Heart left ventricle (tissue), 16 donors: ENCODE results near the gene PEAR1. TPM values are rescaled to one million over a fixed set of nuclear protein-coding genes. Genes with fewer than 3 reads are reported as not detected.

Experiments used
- ATAC-seq, 4 donors: fragments of 200-7000 bp; cut with Tn5 transposase; one replicate each; pipeline ENCODE4 v1.9.1; 2020 to 2022; ENCODE audit warnings: moderate library complexity in 4 of 4, mild to moderate bottlenecking in 3 of 4, moderate number of reproducible peaks in 1 of 4
- DNase-seq, 5 donors: peaks; one replicate each; pipeline ENCODE4 v3.0.0-alpha.2; 2020
- H3K27ac ChIP-seq, 12 donors: fragments of 200-600 bp; sonication (generic) in 4 of 12; one replicate each; pipeline versions ENCODE4 v1.5.0 to v1.8.0; 2016 to 2022; ENCODE audit warnings: mild to moderate bottlenecking in 2 of 12
- H3K27me3 ChIP-seq, 9 donors: fragments of 200-600 bp; sonication (generic) in 2 of 9; one replicate each; pipeline versions ENCODE4 v1.5.1 to v1.8.0; 2016 to 2022; ENCODE audit warnings: mild to moderate bottlenecking in 3 of 9
- H3K36me3 ChIP-seq, 9 donors: fragments of 200-600 bp; sonication (generic) in 2 of 9; one replicate each; pipeline versions ENCODE4 v1.5.0 to v1.8.0; 2018 to 2022; ENCODE audit warnings: mild to moderate bottlenecking in 2 of 9
- H3K4me1 ChIP-seq, 12 donors: fragments of 200-600 bp; sonication (generic) in 4 of 12; one replicate each; pipeline versions ENCODE4 v1.5.0 to v1.8.0; 2016 to 2022; ENCODE audit warnings: mild to moderate bottlenecking in 3 of 12
- H3K4me3 ChIP-seq, 12 donors: fragments of 200-600 bp; sonication (generic) in 4 of 12; one replicate each; pipeline versions ENCODE4 v1.5.0 to v1.8.0; 2017 to 2022; ENCODE audit warnings: mild to moderate bottlenecking in 9 of 12, moderate library complexity in 4 of 12
- H3K9me3 ChIP-seq, 12 donors: fragments of 200-600 bp; sonication (generic) in 4 of 12; one replicate each; pipeline versions ENCODE4 v1.5.0 to v1.8.0; 2016 to 2022; ENCODE audit warnings: mild to moderate bottlenecking in 1 of 12
- CTCF ChIP-seq, 12 donors: fragments of 200-600 bp; sonication (generic) in 4 of 12; IDR thresholded peaks; one replicate each; pipeline versions ENCODE4 v1.5.0 to v1.8.0; 2018 to 2022; ENCODE audit warnings: antibody characterized with exemption in 12 of 12, mild to moderate bottlenecking in 5 of 12
- POLR2A ChIP-seq, 2 donors: fragments of 450-650 bp; IDR thresholded peaks; one replicate each; pipeline ENCODE4 v1.6.1; 2017; ENCODE audit warnings: antibody characterized with exemption in 2 of 2, mild to moderate bottlenecking in 2 of 2, moderate library complexity in 2 of 2
- WGBS, 4 donors: extraction: QIAGEN DNeasy Blood & Tissue Kit in 2 of 4; methylation state at CpG; one replicate each; pipeline versions ENCODE4 v1.1.5 to v1.1.7; 2013 to 2018; 5-methylcytosine and 5-hydroxymethylcytosine counted together
- intact Hi-C, 10 donors: fragments of 100-400 bp; cut with DNase I; formaldehyde crosslinking; loops; one replicate each; pipeline versions ENCODE4 v1.11.1 to v1.14.2; 2022
- polyA plus RNA-seq, 2 donors: library from polyadenylated mRNA; stranded (reverse); fragments of 200-250 nt; gene quantifications; one replicate each; pipeline ENCODE4 v1.2.3, GENCODE V29; 2013
- total RNA-seq, 9 donors: library from RNA; depleted of rRNA in 2 of 9; stranded (reverse); fragments of >200 nt in 2 of 9; fragmentation: NEBNext Ultra II Directional in 3 of 9; extraction: Animal tissue kit (Norgen Biotek cat#: 25700) in 3 of 9; gene quantifications; one replicate each; pipeline versions ENCODE4 v1.1.0 to v1.2.4, GENCODE V29; 2016 to 2023
- donor health status: ischemic (EF 13 %, LVEDD 7.1; RV severe dilation, severe dysfunction).
- donor health status: healthy with polysubstance abuse.
- donor health status: DM: no; HTN: yes; CAD: no.
- donor health status: DM: no; HTN: no; CAD: no.
- donor health status: ischemic (EF 25% LVEDD 6.9; RV normal size, moderate dysfunction).
- donor health status: ischemic (EF 25% LVEDD 5.7; RV mildly dilated, moderate dysfunction).
- donor health status: healthy.
- donor health status: DM: yes; HTN: yes; CAD: no.
- donor health status: ischemic (EF 35%, LVEDD 5.7; RV mildly dilated, moderate dysfunction).
- donor health status: nonischemic (EF 11% LVEDD 7.7; RV severe dilation, severe dysfunction).
- donor health status: DM: yes; HTN: yes; CAD: no.
- donor health status: PGD.
- donor health status: ischemic (EF 29% LVEDD 5.4; RV normal size, mild dysfunction).
- donor health status: nonischemic (EF 23%, LVEDD 6.1; RV moderate dilation, normal function).

Gene PEAR1
- total and polyA plus RNA-seq, 11 donors: 4.1 to 14.7 (median 7.1) TPM

- H3K27me3 ChIP-seq: no peaks in the 10 kb centered on the region
- no peak overlapping the region for H3K4me3 ChIP-seq
- intact Hi-C loops: loop anchor here in 1 of 10 donors (10.0 kb wide), 1 partner anchor 121 kb away; no protein-coding TSS in a partner anchor
- TF ChIP-seq POLR2A (IDR thresholded peaks at IDR 0.05): no peak
- TF ChIP-seq CTCF (IDR thresholded peaks at IDR 0.05): no peak
- WGBS, 4 donors: 60 to 73% (median 69%) methylated on average over 2 of the region's 2 CpGs
- H3K27ac ChIP-seq: no peak overlapping the region
- peaks cover 2 to 100% (median 96%) of the 10 kb centered on the region in 9 donors for H3K36me3 ChIP-seq
- no peaks in the 10 kb centered on the region for H3K9me3 ChIP-seq
- no peaks in the 10 kb centered on the region for H3K4me1 ChIP-seq
- DNase-seq: no peak
- ATAC-seq: no peak
These were observed 60.1 kb downstream of the PEAR1 start for GRCh38 chr1:156953571-156953970.

GRCh38 chr1:156956333-156956732 is 62.8 kb downstream of the PEAR1 start:
- WGBS, 4 donors: 94 to 98% (median 95%) methylated on average over 10 of the region's 10 CpGs
- Histone ChIP-seq H3K9me3 (no peaks in the 10 kb centered on the region), H3K4me3 (no peak overlapping the region), H3K27me3 (no peaks in the 10 kb centered on the region), H3K4me1 (no peaks in the 10 kb centered on the region), H3K36me3 (peaks cover 2 to 98% (median 94%) of the 10 kb centered on the region in 9 donors), H3K27ac (no peak overlapping the region)
- intact Hi-C loops: loop anchor here in 1 of 10 donors (10.0 kb wide), 1 partner anchor 118 kb away; no protein-coding TSS in a partner anchor
- DNase-seq (no peak), ATAC-seq (no peak)
- no peak for TF ChIP-seq CTCF (IDR thresholded peaks at IDR 0.05)
- no peak for TF ChIP-seq POLR2A (IDR thresholded peaks at IDR 0.05)

GRCh38 chr1:156957634-156958033 is 64.1 kb downstream of the PEAR1 start:
- Histone ChIP-seq H3K27me3 (no peaks in the 10 kb centered on the region), H3K9me3 (no peaks in the 10 kb centered on the region), H3K4me1 (peaks cover 0 to 7% (median 0%) of the 10 kb centered on the region in 12 donors), H3K36me3 (peaks cover 2 to 98% (median 94%) of the 10 kb centered on the region in 9 donors), H3K4me3 (no peak overlapping the region), H3K27ac (no peak overlapping the region)
- no peak for TF ChIP-seq CTCF (IDR thresholded peaks at IDR 0.05)
- TF ChIP-seq POLR2A (IDR thresholded peaks at IDR 0.05): no peak
- ATAC-seq (no peak), DNase-seq (no peak)
- 80 to 83% (median 81%) methylated on average over 3 of the region's 3 CpGs for WGBS, 4 donors
- intact Hi-C loops: loop anchor here in 1 of 10 donors (10.0 kb wide), 1 partner anchor 117 kb away; no protein-coding TSS in a partner anchor

- no peak for TF ChIP-seq CTCF (IDR thresholded peaks at IDR 0.05)
- TF ChIP-seq POLR2A (IDR thresholded peaks at IDR 0.05): no peak
- no peak overlapping the region for H3K27ac ChIP-seq
- 56 to 60% (median 59%) methylated on average over 2 of the region's 2 CpGs for WGBS, 4 donors
- H3K4me1 ChIP-seq: peaks cover 0 to 7% (median 0%) of the 10 kb centered on the region in 12 donors
- DNase-seq (no peak), ATAC-seq (no peak)
- no peak overlapping the region for H3K4me3 ChIP-seq
- intact Hi-C loops: loop anchor here in 1 of 10 donors (10.0 kb wide), 1 partner anchor 117 kb away; no protein-coding TSS in a partner anchor
- H3K27me3 ChIP-seq: no peaks in the 10 kb centered on the region
- H3K9me3 ChIP-seq: no peaks in the 10 kb centered on the region
- peaks cover 2 to 98% (median 94%) of the 10 kb centered on the region in 9 donors for H3K36me3 ChIP-seq
These were observed 64.8 kb downstream of the PEAR1 start for GRCh38 chr1:156958247-156958714.
